HK-2 (cell line): Measurements from ENCODE around the gene TEX14.
"Not testable (repeated sequence)": the region's sequence is repeated elsewhere in the genome, so short reads cannot be mapped to it uniquely, and the experiment has no call there.

Experiments used
- DNase-seq: peaks from one replicate; pipeline ENCODE4 v3.0.0-alpha.2; 2018; ENCODE audit not compliant: unreplicated experiment

Gene TEX14

DNA sequence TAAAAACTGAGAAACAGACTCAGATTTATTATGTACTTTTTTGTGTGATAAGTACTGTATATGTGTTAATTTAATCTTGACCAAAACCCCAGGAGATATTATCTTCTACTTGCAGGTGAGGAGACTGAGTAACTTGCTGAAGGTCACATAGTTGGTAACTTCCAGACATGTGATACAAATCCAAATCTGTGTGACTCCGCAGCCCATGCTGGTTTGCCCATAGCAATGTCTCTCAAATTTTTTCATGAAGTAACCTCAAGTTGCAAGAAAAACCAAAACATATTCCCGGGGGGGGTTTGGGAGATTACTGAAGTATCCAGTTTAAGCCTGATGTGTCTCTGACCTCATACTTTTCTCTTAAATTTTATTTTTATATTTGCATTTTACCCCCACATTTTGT is 3.3 kb downstream of the TEX14 start:
- no peak for DNase-seq

GRCh38 chr17:58686980-58687379 is 4.9 kb downstream of the TEX14 start:
- DNase-seq: no peak

GRCh38 chr17:58684462-58684861 is 7.4 kb downstream of the TEX14 start:
- DNase-seq: not testable (repeated sequence)

DNA sequence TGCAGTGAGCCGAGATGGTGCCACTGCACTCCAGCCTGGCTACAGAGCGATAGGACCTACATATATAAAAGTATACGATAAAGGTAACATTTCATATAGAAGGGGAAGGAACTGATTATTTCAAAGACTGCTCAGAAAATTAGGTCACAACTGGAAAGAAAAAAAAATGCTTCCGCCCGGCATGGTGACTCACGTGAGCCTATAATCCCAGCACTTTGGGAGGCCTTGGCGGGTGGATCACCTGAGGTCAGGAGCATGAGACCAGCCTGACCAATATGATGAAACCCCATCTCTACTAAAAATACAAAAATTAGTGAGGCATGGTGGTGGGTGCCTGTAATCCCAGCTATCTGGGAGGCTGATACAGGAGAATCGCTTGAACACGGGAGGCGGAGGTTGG is 7.8 kb downstream of the TEX14 start:
- no peak for DNase-seq

DNA sequence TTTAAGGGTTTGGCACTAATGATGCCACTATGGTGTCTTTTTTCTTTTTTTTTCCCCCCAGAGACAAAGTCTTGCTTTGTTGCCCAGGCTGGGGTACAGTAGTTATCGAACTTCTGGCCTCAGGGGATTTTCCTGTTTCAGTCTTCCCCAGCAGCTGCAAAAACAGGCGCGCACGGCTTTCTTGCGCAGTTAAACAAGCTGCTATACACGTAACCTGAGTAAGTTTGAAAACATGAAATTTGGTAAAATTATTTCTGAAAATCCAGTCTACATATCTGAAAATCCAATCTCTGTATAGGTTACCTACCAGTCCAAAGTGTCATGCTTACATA is 11.8 kb downstream of the TEX14 start:
- no peak for DNase-seq

- DNase-seq: no peak
Measured at GRCh38 chr17:58679263-58680037, 12.4 kb downstream of the TEX14 start.

DNA sequence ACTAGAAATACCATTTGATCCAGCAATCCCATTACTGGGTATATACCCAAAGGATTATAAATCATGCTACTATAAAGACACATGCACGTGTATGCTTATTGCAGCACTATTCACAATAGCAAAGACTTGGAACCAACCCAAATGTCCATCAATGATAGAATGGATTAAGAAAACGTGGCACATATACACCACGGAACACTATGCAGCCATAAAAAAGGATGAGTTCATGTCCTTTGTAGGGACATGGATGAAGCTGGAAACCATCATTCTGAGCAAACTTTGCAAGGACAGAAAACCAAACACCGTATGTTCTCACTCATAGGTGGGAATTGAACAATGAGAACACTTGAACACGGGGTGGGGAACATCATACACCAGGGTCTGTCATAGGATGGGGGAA is 13.6 kb downstream of the TEX14 start:
- not testable (repeated sequence) for DNase-seq

- DNase-seq: no peak
Measured at GRCh38 chr17:58677194-58677880, 14.5 kb downstream of the TEX14 start.

DNA sequence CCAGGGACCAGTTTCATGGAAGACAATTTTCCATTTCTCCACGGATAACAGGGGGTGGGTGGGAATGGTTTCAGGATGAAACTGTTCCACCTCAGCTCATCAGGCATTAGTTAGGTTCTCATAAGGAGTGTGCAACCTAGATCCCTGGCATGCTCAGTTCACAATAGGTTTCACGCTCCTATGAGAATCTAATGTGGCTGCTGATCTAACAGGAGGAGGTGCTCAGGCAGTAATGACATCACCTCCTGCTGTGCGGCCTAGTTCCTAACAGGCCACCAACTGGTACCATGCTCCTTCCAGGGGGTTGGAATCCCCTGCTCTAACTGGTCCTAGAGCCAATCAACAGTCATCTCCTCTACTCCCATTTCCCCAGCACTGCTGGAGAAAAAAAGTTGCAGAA is 19.9 kb downstream of the TEX14 start:
- no peak for DNase-seq

DNA sequence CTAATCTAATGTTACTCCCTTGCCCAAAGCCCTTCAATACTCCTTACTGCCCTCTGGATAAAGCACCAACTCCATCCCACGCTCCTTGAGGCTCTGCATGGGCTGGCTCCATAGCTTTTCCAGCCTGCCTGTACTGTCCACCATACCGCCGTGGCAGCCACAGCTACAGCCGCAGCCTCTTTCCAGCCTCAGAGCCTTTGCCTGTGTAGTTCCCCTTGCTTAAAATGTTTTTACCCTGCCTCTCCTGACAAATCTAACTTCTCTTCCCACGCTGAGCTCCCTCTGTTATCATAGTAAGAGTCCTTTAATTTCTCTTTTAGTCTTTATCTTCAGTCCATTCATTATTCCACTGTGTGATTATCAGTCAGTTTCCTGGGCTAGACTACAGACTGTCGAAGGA is 22.0 kb downstream of the TEX14 start:
- no peak for DNase-seq

GRCh38 chr17:58668598-58668935 is 23.3 kb downstream of the TEX14 start:
- no peak for DNase-seq

DNA sequence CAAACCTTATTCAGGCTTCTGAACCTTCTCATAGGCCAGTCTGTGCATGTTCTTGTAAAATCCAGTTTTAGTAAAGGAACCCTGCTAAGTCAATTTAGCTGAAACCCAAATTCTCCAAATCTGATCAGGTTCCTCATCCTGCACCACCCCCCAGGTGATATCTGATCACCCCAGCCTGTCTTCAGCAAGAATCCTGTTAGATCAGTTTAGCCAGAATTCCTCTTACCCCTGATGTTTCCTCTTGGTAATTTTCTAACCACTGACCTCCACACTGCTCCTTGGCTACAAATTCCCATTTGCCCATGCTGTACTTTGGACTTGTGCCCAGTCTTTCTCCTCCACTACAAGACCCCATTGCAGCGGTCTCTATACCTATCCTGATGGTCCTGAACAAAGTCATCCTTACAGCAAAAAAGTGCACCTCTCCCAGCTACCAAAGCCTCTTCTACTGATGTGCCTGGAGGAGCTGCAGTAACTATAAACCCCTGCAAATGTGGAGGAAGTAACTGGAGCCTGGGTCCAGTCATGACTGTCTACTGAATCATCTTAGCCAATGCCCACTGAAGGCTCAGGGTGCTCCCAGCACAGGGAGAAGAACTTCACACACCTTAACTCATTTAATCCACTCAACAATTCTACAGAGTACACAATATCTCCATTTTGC is 23.8 kb downstream of the TEX14 start:
- DNase-seq: no peak

DNA sequence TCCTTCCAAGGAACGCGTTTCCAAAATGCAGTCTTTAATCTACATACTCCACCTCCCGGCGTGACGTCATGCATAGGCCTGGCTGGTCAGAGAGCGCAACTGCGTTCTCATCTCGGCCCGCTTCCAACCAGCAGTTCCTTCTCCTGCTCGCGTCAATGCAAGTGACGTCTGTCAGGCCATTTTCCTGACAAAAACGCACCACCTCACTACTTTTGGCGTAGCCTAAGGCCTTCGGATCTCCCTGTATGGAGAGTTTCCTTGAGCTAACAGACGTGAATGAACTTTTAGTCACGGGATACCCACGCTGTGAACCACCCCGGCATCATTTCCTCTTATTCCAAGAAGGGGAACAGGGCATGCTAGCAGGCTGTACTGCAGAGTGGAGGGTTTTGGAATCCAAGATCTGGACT is 25.0 kb downstream of the TEX14 start:
- no peak for DNase-seq

DNA sequence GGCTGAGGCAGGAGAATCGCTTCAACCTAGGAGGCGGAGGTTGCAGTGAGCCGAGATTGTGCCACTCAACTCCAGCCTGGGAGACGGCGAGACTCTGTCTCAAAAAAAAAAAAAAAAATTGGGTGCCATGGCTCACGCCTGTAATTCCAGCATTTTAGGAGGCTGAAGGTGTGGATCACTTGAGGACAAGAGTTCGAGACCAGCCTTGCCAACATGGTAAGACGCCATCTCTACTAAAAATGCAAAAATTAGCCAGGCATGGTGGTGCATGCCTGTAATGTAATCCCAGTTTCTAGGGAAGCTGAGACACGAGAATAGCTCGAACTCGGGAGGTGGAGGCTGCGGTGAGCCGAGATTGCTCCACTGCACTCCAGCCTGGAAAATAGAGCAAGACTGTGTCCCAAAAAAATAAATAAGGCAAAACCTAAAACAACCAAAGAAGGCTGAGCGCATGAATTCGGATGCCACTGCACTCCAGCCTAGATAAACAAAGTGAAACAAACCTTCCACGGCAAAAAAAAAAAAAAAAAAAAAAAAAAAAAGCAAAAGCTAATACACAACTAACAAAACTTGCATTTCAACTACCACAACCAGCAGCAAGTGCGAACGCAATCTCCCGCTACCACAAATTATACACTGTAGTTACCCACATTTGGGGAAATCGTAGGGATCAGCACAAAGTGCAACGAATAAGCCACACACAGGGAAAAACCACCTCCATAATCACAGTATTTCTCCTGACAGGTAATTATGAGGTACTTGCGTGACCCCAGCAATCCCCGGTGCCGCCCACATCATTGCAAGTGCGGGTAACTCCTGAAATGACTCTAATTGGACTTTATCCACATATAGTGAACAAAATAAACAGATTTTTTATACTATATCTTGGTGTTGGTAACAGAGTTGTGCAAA is 25.6 kb downstream of the TEX14 start:
- DNase-seq: no peak

GRCh38 chr17:58664302-58664701 is 27.5 kb downstream of the TEX14 start:
- DNase-seq: no peak

GRCh38 chr17:58661499-58661898 is 30.3 kb downstream of the TEX14 start:
- no peak for DNase-seq

- no peak for DNase-seq
Measured at GRCh38 chr17:58660621-58661020, 31.2 kb downstream of the TEX14 start.

DNA sequence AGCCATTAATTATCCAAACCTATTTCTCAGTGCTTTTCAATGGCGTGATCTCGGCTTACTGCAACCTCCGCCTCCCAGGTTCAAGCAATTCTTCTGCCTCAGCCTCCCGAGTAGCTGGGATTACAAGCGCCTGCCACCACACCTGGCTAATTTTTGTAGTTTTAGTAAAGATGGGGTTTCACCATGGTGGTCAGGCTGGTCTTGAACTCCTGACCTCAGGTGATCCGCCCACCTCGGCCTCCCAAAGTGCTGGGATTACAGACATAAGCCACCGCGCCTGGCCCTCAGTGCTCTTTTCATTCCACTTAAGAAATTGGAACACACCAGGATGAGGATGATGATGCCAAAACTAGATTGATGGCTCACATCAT is 32.1 kb downstream of the TEX14 start:
- not testable (repeated sequence) for DNase-seq

- peak; percentile 88 for DNase-seq
Measured at GRCh38 chr17:58658804-58659713, 32.8 kb downstream of the TEX14 start.

DNA sequence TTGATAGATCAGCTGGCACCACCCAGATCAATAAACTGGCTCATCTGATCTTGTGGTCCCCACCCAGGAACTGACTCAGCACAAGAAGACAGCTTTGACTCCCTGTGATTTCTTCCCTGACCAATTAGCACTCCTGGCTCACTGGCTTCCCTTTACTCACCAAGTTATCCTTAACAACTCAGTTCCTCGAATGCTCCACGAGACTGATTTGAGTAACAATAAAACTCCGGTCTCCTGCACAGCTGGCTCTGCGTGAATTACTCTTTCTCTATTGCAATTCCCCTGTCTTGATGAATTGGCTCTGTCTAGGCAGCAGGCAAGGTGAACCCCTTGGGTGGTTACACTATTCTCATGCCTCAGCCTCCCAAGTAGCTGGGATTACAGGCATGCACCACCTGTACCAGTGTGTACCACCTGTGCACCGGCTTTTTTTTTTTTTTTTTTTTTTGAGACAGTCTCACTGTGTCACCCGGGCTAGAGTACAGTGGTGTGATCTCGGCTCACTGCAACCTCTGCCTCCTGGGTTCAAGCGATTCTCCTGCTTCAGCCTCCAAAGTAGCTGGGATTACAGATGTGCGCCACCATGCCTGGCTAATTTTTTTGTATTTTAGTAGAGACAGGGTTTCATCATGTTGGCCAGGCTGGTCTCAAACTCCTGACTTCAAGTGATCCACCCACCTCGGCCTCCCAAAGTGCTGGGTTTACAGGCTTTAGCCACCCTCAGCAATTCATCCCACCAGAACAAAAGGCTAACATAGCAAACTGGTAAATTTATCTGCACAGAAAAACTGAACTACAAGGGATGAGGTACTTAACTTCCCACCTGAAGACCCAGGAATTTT is 33.7 kb downstream of the TEX14 start:
- DNase-seq: not testable (repeated sequence)
